WI38 (cell line): ENCODE data around the gene NOL4L.

ENCODE experiments used
- H3K4me3 ChIP-seq: 2 replicates; pipeline ENCODE4 v1.5.1; 2011; ENCODE audit warnings: low read depth, mild to moderate bottlenecking, control low read depth, low read length
- CTCF ChIP-seq: IDR thresholded peaks from 2 replicates; pipeline ENCODE4 v1.5.1; 2012; ENCODE audit warnings: low read depth, mild to moderate bottlenecking, control low read depth, low read length

Gene NOL4L

GRCh38 chr20:32429745-32430360, 155.3 kb downstream of the NOL4L start:
- TF ChIP-seq CTCF, result no peak
- no peak overlapping the region for H3K4me3 ChIP-seq

DNA sequence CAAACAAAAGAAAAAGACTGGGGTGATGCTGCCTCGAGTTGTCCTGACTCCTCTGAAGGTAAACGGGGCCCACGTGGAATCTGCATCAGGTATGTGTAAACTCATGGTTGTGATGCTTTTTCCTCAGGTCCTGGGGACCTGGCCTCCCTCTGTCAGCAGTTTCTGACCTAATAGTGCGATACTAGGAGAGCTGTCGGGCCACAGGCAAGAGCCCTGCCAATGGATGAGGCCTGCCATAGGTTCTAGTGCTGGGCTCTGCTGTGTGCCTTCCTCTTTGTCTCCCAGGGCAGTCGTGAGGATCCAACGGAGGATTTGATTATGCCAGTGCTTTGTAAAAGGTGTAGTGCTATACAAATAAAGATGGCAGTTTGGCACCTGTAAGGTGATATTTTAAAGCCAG, 155.8 kb downstream of the NOL4L start:
- TF ChIP-seq CTCF, result no peak
- no peak overlapping the region for H3K4me3 ChIP-seq

DNA sequence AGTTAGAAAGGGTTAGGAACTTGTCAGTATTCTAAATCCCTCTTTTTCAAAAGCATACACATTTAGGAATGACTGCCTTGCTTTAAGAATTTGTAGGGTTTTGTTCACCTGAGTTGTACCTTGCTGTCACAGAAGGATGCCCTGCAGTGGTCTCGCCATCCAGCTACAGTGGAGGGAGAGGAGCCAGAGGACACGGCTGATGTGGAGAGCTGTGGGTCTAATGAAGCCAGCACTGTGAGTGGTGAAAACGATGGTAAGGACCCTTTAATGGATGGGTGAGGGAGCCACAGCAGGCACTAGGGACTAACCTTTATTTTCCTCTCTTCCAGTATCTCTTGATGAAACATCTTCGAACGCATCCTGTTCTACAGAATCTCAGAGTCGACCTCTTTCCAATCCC, 157.1 kb downstream of the NOL4L start:
- no peak overlapping the region for H3K4me3 ChIP-seq
- no peak for TF ChIP-seq CTCF

DNA sequence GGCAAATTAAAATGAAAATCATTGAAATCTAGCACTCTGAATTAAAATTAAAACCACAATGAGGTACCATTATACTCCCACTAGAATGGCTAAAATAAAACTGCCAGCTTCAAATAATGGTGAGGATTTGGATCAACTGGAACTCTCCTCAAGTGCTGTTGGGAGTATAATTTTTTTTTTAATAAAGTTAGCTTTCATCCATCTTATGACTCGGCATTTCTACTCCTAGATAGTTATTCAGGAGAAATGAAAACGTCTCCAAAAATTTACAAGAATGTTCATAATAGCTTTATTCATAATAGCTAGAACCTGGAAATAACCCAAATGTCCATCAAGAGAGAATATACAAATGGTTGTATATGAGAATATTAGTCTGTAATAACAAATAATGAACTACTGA, 163.8 kb downstream of the NOL4L start:
- H3K4me3 ChIP-seq, result no peak overlapping the region
- no peak for TF ChIP-seq CTCF

DNA sequence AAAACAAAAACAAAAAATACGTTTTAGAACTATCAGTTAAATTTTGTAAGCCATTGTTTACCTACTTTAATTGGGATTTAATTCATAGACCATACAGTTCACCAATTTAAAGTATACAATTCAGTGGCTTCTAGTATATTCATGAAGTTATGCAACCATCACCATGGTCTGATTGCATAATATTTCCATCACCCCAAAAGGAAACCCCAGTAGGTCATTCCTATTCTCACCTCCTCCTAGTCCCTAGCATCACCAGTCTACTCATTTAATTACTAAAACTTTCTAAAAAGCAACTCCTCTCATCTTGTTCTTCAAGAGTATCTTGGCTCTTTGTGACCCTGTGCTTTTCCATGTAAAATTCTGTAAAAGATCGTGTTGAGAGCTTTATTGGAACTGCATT, 166.8 kb downstream of the NOL4L start:
- H3K4me3 ChIP-seq, result no peak overlapping the region
- no peak for TF ChIP-seq CTCF

- no peak overlapping the region for H3K4me3 ChIP-seq
- TF ChIP-seq CTCF, result no peak
These were observed 168.9 kb downstream of the NOL4L start for GRCh38 chr20:32416206-32416605.

DNA sequence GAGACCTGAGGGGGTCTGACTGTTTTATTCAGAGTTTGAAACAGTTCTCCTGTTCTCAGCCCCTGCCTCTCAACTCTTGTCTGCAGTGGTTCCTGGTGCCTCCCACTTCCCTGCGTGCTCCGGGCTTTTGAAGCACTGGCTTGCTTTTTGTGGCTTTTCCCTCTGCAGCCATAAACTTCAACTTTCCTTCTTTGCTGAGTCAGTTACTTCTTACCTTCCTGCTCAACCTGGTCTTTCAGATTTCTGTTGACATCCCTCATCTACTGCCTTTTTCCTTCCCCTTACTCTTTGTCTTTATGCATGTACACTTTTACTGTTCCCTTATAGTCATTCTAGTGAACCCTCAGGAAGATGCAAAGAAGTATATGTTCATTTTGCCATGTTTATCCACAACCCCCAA, 169.6 kb downstream of the NOL4L start:
- no peak overlapping the region for H3K4me3 ChIP-seq
- no peak for TF ChIP-seq CTCF
